GM18498 (cell line): ENCODE results near the gene PREX1.
"Not testable (repeated sequence)": the region's sequence is repeated elsewhere in the genome, so short reads cannot be mapped to it uniquely, and the experiment has no call there.

Experiments used
- ATAC-seq: cut with Tn5 transposase; IDR thresholded peaks from one replicate; pipeline ENCODE4 v1.9.1; 2021; ENCODE audit warnings: mild to moderate bottlenecking, moderate library complexity; ENCODE audit not compliant: unreplicated experiment

PREX1 gene

GRCh38 chr20:48777005-48777404, 50.8 kb downstream of the PREX1 start:
- ATAC-seq: no peak

- no peak for ATAC-seq
Observed at GRCh38 chr20:48776306-48776705, 51.5 kb downstream of the PREX1 start.

GRCh38 chr20:48775545-48775944, 52.3 kb downstream of the PREX1 start:
- not testable (repeated sequence) for ATAC-seq

- ATAC-seq: no peak
Observed at GRCh38 chr20:48774696-48775095, 53.1 kb downstream of the PREX1 start.

- no peak for ATAC-seq
Observed at GRCh38 chr20:48773837-48774418, 53.9 kb downstream of the PREX1 start.

- no peak for ATAC-seq
Observed at GRCh38 chr20:48772183-48772976, 55.4 kb downstream of the PREX1 start.

GRCh38 chr20:48771542-48771941, 56.3 kb downstream of the PREX1 start:
- no peak for ATAC-seq

- ATAC-seq: no peak
Observed at GRCh38 chr20:48770700-48771442, 56.9 kb downstream of the PREX1 start.

GRCh38 chr20:48769069-48769983, 58.5 kb downstream of the PREX1 start:
- no peak for ATAC-seq

- ATAC-seq: no peak
Observed at GRCh38 chr20:48766961-48767960, 60.5 kb downstream of the PREX1 start.

- no peak for ATAC-seq
Observed at GRCh38 chr20:48766205-48766604, 61.6 kb downstream of the PREX1 start.

- no peak for ATAC-seq
Observed at GRCh38 chr20:48765359-48765758, 62.4 kb downstream of the PREX1 start.

GRCh38 chr20:48763216-48763914, 64.4 kb downstream of the PREX1 start:
- ATAC-seq: no peak

- no peak for ATAC-seq
Observed at GRCh38 chr20:48761874-48762273, 65.9 kb downstream of the PREX1 start.

- no peak for ATAC-seq
Observed at GRCh38 chr20:48761023-48761785, 66.6 kb downstream of the PREX1 start.

- ATAC-seq: peak; percentile 75
Observed at GRCh38 chr20:48760403-48760983, 67.3 kb downstream of the PREX1 start.

- ATAC-seq: no peak
Observed at GRCh38 chr20:48759631-48760245, 68.1 kb downstream of the PREX1 start.
